IMR-90 (cell line): ENCODE measurements around the gene ST8SIA2.

ENCODE experiments used
- CTCF ChIP-seq: conservative IDR thresholded peaks from 2 replicates; pipeline ENCODE4 v1.5.1; 2012; ENCODE audit warnings: mild to moderate bottlenecking, low read depth, low read length, improper control_type of control experiment
- MAFK ChIP-seq: IDR thresholded peaks from 2 replicates; pipeline ENCODE4 v1.6.1; 2012; ENCODE audit warnings: low read depth, low read length, improper control_type of control experiment
- MAZ ChIP-seq: IDR thresholded peaks from 2 replicates; pipeline ENCODE4 v1.6.1; 2012; ENCODE audit warnings: low read depth, mild to moderate bottlenecking, low read length, improper control_type of control experiment, moderate library complexity, borderline replicate concordance
- POLR2A ChIP-seq: IDR thresholded peaks from 2 replicates; pipeline ENCODE4 v1.6.1; 2012; ENCODE audit warnings: mild to moderate bottlenecking, low read depth, low read length
- RCOR1 ChIP-seq: IDR thresholded peaks from 2 replicates; pipeline ENCODE4 v1.6.1; 2012; ENCODE audit warnings: mild to moderate bottlenecking, low read length, improper control_type of control experiment; ENCODE audit not compliant: insufficient replicate concordance

- TF ChIP-seq POLR2A (no peak), CTCF (no peak), RCOR1 (no peak), MAZ (no peak), MAFK (no peak)
Observed at GRCh38 chr15:92416557-92416956, 22.9 kb downstream of the ST8SIA2 start.
